Activated CD4-positive, CD25-positive, alpha-beta regulatory T cell (primary cell): Measurements from ENCODE around the gene KIF26A.
"Not testable (repeated sequence)": the region's sequence is repeated elsewhere in the genome, so short reads cannot be mapped to it uniquely, and the experiment has no call there.

ENCODE experiments used
- DNase-seq, 4 experiments: peaks; one replicate each; lab custom pipeline; 2025; lab: John Stamatoyannopoulos, UW

KIF26A gene

GRCh38 chr14:104144911-104145825 lies 6.8 kb downstream of the KIF26A start:
- no peak for DNase-seq

GRCh38 chr14:104145826-104146601 lies 7.6 kb downstream of the KIF26A start:
- DNase-seq, result no peak

GRCh38 chr14:104146651-104147345 lies 8.4 kb downstream of the KIF26A start:
- no peak for DNase-seq

DNA sequence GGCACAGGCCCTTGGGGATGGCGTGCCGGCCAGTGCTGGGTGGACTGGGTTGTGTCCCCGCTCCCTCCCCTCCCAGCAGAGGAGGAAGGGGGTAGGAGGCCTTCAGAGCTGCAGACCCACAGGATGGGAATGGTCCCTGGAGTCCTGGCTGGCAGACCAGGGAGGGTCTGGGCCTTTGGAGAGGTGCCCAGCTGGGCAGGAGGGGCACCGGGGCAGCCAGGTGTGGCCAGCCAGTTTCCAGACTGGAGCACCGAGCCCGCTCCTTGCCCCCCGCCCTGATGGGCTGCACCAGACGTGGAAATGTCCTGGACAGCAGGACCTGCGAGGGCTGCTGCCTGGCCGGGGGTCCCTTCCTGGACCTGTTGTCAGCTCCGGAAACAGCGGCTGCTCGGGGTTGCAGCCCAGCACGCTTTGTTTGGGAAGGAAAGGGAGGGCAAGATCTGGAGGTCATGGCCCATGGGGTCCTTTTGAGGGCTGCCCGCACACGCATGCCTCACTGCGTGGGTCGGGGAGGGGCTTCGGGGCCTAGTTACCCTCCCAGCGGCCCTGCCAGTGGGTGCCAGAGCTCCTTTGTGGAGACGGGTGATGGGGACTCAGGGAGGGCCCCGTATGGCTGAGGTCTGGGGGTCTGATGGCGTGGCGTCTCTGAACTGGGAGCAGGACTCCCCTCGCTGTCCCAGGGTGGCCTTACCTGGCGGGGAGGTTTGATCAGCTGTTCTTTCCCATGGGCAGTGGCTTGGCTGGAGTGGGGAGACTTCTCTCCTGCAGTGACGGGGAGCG lies 9.1 kb downstream of the KIF26A start:
- DNase-seq, result no peak

- no peak for DNase-seq
These were observed 10.3 kb downstream of the KIF26A start for GRCh38 chr14:104148433-104149277.

DNA sequence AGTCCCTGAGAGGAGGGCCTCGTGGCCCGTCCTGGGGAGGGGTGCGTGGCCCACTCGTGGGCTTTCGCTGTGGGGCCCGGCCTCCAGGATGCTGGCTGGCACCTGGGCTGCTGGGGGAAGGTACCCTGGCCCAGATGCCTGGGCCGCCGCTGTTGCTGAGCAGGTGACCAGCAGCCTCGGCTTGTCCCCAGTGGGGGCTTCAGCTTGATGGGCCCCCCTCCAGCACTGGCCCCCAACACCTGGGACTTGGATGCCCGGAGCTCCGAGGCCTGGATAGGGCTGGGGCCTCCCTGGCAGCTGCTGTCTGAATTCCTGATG lies 10.8 kb downstream of the KIF26A start:
- no peak for DNase-seq

- no peak for DNase-seq
These were observed 11.3 kb downstream of the KIF26A start for GRCh38 chr14:104149617-104150135.

DNA sequence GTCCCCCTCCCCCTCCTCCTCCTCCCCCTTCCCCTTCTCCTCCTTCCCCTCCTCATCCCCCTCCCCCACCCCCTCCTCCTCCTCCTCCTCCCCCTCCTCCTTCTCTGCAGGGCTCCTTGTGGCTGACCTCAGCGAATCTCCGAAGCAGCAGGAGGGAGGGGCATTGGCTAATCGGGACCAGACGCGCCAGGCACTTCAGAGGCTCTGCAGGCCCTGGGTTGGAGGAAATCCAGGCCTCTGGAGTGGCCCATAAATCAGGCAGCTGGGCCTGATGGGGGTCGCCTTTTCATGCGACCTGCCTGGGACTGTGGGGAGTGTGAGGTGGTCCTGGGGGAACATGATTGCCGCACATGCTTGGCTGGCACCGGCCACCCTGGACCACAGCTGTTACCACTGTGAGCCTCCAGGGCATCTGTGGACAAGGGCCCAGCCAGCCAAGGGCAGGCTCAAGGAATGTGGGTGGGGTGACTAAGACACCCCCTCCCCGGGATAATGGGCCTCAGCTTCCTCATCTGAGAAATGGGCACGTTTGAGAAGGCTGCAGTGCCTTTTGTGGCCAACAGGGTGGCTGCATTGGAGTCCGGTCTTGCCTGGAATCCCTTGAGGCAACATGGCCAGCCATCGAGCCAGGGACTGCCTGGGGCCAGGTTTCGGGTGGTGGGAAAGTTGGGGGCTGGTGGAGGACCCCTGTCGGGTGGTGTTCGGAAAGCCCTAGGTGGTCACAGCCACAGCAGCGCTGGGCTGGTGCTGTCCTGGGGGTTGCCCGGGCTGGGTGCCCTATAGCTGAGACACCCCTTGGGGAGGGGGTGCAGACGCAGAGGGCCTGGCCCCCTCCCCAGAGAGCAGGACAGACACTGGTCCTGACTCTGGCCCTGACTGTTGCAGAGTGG lies 12.0 kb downstream of the KIF26A start:
- DNase-seq, result no peak

DNA sequence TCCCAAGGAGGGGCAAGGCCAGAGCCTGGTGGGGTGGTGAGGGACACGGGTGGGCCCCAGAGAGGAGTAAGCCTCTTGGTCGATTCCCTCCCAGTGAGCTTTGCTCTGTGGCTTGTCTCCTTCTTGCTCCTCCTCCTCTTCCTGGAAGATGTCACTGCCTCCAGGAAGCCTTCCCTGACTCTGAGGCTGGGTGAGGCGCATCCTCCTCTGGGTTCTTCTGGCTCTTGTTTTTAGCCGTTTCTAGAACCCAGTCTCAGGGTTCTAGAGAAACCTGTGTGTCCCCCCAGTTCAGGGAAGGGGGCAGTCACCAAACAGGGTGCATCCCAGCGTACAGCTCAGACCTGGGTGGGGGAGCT lies 12.6 kb downstream of the KIF26A start:
- DNase-seq, result no peak

DNA sequence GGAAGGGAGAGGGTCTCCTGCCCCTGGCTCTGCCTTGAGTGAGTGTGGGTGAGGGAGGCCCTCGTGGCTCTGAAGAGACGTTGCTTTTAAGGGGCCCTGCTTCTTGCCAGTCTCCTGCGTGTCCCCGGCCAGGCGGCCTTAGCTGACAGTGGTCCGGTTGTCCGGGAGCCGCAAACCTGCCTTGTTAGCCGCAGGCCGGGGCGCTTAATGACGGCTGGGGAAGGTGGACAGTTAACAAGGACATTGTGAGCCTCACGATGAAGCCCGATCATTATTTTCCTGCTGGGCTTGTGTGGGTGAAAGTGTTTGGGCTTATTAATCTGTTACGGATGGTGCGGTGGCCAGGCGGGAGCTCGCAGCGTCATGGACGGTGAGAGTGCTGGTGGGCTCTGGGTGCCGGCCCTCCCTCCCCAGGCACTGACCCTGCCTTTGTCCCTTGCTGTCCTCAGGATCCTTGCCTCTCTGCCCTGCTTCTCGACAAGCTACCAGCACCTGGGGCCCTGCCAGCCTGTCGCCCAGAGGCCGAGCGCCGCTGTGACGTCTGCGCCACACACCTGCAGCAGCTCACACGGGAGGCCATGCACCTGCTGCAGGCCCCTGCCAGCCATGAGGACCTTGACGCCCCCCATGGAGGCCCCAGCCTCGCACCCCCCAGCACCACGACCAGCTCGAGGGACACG lies 13.3 kb downstream of the KIF26A start:
- DNase-seq, result no peak

DNA sequence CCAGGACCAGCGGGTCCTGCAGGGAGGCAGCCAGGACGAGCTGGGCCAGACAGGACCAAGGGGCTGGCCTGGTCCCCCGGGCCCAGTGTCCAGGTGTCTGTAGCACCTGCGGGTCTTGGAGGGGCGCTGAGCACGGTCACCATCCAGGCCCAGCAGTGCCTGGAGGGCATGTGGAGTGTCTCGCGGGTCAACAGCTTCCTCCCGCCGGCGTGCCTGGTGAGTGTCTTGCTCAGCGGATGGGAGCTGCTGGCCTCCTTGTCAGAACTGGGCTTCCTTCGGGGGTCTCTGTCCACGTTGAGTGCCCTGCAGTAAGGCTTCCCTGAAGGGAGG lies 13.8 kb downstream of the KIF26A start:
- no peak for DNase-seq

GRCh38 chr14:104152686-104153393 lies 14.5 kb downstream of the KIF26A start:
- DNase-seq, result no peak

GRCh38 chr14:104153394-104153755 lies 15.0 kb downstream of the KIF26A start:
- DNase-seq, result not testable (repeated sequence)

GRCh38 chr14:104154246-104154645 lies 15.9 kb downstream of the KIF26A start:
- DNase-seq, result no peak

- no peak for DNase-seq
These were observed 17.1 kb downstream of the KIF26A start for GRCh38 chr14:104155513-104155912.

DNA sequence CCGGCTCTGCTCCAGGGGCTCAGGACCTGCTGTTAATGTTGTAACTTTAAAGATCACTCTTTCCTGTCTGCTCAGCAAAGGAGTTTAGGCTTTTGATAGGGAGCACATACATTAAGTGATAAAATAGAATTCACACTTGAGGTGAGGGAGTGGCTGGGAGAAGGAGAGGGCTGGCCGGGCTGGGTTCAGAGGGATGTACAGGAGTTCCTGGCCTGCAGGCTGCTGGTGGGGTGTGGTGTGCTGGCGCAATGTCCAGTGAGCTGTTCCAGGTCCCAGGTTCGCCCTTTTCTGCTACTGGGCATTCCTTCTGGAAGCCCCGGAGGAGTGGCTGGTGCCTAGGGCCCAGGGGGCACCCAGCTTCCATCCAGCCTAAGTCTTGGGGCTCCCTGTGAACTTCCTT lies 17.8 kb downstream of the KIF26A start:
- no peak for DNase-seq

DNA sequence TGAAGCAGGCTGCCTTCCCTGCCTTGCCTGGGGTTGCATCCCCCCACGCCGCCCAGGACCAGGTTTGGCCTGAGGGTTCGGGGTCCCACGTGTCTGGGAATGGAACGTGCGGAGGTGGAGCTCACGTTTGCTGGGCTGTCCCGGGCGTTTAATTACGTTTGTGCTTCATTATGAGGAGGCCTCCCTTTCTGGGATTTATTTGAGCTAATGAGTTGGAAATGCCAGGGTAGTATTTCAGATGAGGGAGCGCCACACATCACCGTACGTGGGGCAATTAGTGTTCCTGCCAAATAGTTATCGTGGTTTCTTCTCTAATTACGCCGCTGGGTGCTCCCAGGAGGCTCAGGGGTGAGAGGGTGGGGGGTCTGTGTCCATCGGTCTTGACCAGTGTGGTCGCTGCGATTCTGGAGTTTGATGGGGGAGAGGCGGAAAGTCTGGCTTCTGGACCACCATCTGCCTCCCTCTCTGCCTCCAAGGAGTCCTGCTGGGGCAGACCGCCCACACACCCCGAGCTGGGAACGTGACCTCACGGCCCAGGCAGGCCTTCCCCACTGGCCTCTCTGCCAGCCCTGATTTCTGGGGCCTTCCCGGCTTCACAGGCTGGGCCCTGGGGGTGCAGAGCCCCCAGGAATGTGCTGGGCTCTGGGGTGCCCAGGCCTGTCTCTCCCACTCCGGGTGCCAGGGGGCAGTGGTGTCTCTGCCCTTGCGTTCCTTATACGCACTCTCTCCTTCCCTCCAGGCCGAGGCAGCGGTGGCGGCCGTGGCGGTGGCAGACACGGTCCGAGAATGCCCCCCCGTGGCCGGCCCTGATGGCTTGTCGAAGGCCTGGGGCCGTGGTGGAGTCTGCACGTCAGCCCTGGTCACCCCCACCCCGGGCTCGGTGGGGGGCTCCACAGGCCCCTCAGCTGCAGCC lies 18.9 kb downstream of the KIF26A start:
- no peak for DNase-seq
